Activated CD8-positive, alpha-beta T cell treated with anti-CD3 and anti-CD28 coated beads, Interleukin-2, amount 10 ng/mL, durations not matched to agents 7 days and 5 days (primary cell): ENCODE results near the gene FSTL1. TPM values are rescaled to one million over a fixed set of nuclear protein-coding genes. Genes with fewer than 3 reads are reported as not detected.

Experiments
- ATAC-seq: fragments of 150-1000 bp; cut with Tn5 transposase; one replicate; pipeline ENCODE4 v1.10.0; 2021; ENCODE audit warnings: moderate library complexity
- CTCF ChIA-PET: fragments of 350-600 bp; sonication (Branson Sonifier 250); formaldehyde crosslinking; loops from one replicate; lab custom pipeline; 2021; ENCODE audit warnings: antibody characterized with exemption; lab: Charles Lee
- POLR2A ChIA-PET: fragments of 350-600 bp; sonication (Branson Sonifier 250); formaldehyde crosslinking; loops from one replicate; lab custom pipeline; 2021; ENCODE audit warnings: antibody characterized with exemption; lab: Charles Lee
- DNase-seq: peaks from one replicate; pipeline ENCODE4 v3.0.0-alpha.2; 2020
- H3K27ac Mint-ChIP-seq: one replicate; pipeline ENCODE4 v1.8.0; 2021; ENCODE audit warnings: mild to moderate bottlenecking, mixed read lengths
- H3K27me3 Mint-ChIP-seq: one replicate; pipeline ENCODE4 v1.8.0; 2021; ENCODE audit warnings: low read depth, mixed read lengths
- H3K36me3 Mint-ChIP-seq: one replicate; pipeline ENCODE4 v1.8.0; 2021; ENCODE audit warnings: low read depth, mixed read lengths
- H3K4me1 Mint-ChIP-seq: one replicate; pipeline ENCODE4 v1.8.0; 2021; ENCODE audit warnings: low read depth, mixed read lengths
- H3K4me3 Mint-ChIP-seq: one replicate; pipeline ENCODE4 v1.8.0; 2021; ENCODE audit warnings: mild to moderate bottlenecking, mixed read lengths
- H3K9me3 Mint-ChIP-seq: one replicate; pipeline ENCODE4 v1.8.0; 2022; ENCODE audit warnings: mixed read lengths; ENCODE audit not compliant: insufficient read depth
- total RNA-seq, 2 experiments: library from RNA; stranded (reverse); gene quantifications; one replicate each; pipeline ENCODE4 v1.2.3, GENCODE V29; 2021

Gene FSTL1
- total RNA-seq, 2 experiments from 2014 or later, result 0.37 to 0.50 TPM

DNA sequence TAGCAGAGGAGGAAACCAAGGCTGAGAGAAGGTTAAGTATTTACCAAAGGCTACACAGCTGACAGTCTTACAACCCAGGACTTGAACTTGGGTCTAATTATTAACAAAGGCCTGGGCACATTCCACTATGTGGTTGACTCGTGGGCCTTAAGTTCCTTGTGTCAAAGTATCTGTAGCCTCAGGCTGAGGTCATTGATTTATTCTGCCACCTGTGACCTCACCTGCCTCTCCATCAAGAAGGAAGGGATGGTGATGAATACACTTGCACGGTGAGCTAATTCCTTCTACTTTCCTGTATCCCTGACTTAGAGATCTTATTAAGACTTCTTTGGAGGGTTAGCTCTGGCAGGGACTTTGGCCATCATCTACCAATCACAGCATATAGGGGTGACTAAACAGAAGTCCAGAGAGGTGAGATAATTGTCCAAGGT, 81.7 kb downstream of the FSTL1 start:
- Mint-ChIP-seq H3K27me3 (peaks cover 31% of the 10 kb centered on the region), H3K4me3 (no peak overlapping the region), H3K4me1 (no peaks in the 10 kb centered on the region), H3K9me3 (no peaks in the 10 kb centered on the region), H3K27ac (no peak overlapping the region), H3K36me3 (no peaks in the 10 kb centered on the region)
- DNase-seq, result no peak
- ATAC-seq, result no peak
- ChIA-PET CTCF (interaction anchor here (1.0 kb wide), 1 partner anchor 36 kb away, joined by 3 read pairs; no protein-coding TSS in a partner anchor), POLR2A (no interaction called here)

DNA sequence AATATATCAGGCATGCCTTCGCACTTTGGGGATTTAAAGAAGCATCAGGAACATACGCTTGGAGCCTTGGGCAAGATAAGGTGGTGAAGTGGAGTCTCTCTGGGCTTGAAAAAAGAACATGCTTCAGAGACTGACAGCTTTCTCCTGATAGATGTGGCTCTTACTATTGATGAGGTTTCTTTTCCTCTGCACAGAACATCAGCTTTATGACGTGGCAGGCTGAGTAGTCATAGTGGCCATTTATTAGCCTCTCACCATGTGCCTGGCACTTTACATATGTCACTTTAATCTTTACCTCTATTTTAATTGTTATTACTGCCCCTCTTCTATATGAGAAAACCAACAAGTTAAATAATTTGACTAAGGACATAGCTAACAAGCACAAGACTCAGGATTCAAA, 82.6 kb downstream of the FSTL1 start:
- POLR2A ChIA-PET, result no interaction called here
- Mint-ChIP-seq H3K27me3 (peaks cover 31% of the 10 kb centered on the region), H3K4me3 (no peak overlapping the region), H3K27ac (no peak overlapping the region), H3K36me3 (no peaks in the 10 kb centered on the region), H3K9me3 (no peaks in the 10 kb centered on the region), H3K4me1 (no peaks in the 10 kb centered on the region)
- CTCF ChIA-PET, result interaction anchor here (0.6 to 1.0 kb wide), 2 partner anchors 9 to 35 kb away, joined by 3 read pairs; no protein-coding TSS in a partner anchor
- DNase-seq (no peak), ATAC-seq (no peak)

DNA sequence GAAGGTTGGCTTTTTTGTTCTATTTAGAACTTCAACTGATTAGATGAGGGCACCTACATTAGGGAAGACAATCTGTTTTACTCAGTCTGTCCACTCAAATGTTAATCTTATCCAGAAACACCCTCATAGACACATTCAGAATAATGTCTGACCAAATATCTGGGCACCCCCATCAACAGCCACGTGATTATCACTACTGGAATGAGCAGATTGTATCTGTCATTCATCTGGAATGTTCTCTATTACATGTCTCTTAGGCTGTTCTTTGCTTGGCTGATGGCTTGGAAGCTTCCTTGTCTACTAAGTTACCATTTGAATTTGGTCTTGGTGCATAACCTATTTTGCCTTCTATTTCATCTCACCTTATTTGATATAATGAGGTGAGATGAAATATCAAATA, 86.0 kb downstream of the FSTL1 start:
- Mint-ChIP-seq H3K4me3 (no peak overlapping the region), H3K36me3 (no peaks in the 10 kb centered on the region), H3K9me3 (no peaks in the 10 kb centered on the region), H3K27me3 (peaks cover 25% of the 10 kb centered on the region), H3K27ac (no peak overlapping the region), H3K4me1 (no peaks in the 10 kb centered on the region)
- CTCF ChIA-PET, result no interaction called here
- POLR2A ChIA-PET, result no interaction called here
- DNase-seq, result no peak
- ATAC-seq, result no peak

DNA sequence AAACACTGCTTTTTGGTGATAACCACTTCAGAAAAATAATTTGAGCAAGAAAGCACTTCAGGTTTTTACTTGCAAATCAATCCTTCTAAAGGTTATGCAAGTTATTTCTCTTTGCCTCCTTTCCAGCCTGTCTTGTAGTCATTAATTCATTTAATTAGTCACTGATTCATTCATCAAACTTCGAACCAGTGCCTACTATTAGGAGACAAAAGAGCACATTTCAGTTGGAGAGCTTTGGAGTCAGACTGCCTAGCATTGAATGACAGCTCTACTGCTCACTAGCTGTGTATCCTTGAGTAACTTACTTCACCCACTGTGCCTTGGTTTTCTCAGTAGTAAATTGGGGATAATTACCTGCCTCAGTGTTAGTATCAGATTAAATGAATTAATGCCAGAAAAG, 86.7 kb downstream of the FSTL1 start:
- no peak for DNase-seq
- H3K4me3 Mint-ChIP-seq, result no peak overlapping the region
- H3K36me3 Mint-ChIP-seq, result no peaks in the 10 kb centered on the region
- H3K27ac Mint-ChIP-seq, result no peak overlapping the region
- ATAC-seq, result no peak
- POLR2A ChIA-PET, result no interaction called here
- CTCF ChIA-PET, result interaction anchor here (1.3 to 1.7 kb wide), 2 partner anchors 10 to 53 kb away, joined by 3 to 6 read pairs; no protein-coding TSS in a partner anchor
- peaks cover 25% of the 10 kb centered on the region for H3K27me3 Mint-ChIP-seq
- H3K9me3 Mint-ChIP-seq, result no peaks in the 10 kb centered on the region
- H3K4me1 Mint-ChIP-seq, result no peaks in the 10 kb centered on the region

DNA sequence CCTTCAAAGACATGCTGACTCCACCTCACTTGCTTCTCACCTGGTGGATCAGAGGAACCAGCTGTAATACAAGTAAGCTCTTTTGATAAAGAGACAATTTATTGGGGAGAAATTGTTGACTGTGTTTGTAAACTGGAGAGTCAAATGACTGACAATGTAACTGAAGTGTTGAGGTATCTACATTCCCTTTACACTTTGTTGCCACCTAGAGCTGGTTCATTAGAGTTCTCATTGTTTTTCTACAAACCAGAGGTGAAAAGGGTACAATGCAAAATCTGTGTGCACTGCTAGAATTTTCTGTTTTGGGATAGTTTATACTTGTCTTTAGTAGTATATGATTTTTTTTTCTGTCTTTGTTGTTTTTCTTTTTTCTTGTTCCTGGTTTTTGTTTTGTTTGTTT, 93.0 kb downstream of the FSTL1 start:
- Mint-ChIP-seq H3K4me3 (no peak overlapping the region), H3K36me3 (no peaks in the 10 kb centered on the region), H3K27me3 (peaks cover 38% of the 10 kb centered on the region), H3K27ac (no peak overlapping the region), H3K9me3 (no peaks in the 10 kb centered on the region), H3K4me1 (no peaks in the 10 kb centered on the region)
- ChIA-PET POLR2A (interaction anchor here (0.6 to 1.1 kb wide), 2 partner anchors 8 to 681 kb away, joined by 3 to 4 read pairs; partner anchors contain the start of genes COX17 and LRRC58), CTCF (interaction anchor here (1.0 to 1.4 kb wide), 5 partner anchors 10 to 118 kb away, joined by 3 to 4 read pairs (median 3); no protein-coding TSS in a partner anchor)
- no peak for DNase-seq
- ATAC-seq, result no peak

DNA sequence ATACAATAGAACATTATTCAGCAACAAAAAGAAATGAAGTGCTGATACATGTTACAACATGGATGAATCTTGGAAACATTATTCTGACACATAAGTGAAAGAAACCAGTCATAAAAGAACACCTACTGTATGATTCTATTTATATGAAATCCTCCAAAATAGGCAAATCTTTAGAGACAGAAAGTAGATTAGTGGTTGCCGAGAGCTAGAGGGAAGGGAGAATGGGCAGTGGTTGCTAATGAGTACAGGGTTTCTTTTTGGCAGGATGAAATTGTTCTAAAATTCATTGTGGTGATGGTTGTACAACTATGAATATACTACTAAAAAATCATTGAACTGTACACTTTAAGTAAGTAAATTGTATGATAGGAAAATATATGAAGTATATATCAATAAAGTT, 95.3 kb downstream of the FSTL1 start:
- Mint-ChIP-seq H3K36me3 (no peaks in the 10 kb centered on the region), H3K9me3 (no peaks in the 10 kb centered on the region), H3K27me3 (peaks cover 44% of the 10 kb centered on the region), H3K4me1 (no peaks in the 10 kb centered on the region), H3K4me3 (no peak overlapping the region), H3K27ac (no peak overlapping the region)
- no peak for DNase-seq
- POLR2A ChIA-PET, result no interaction called here
- no peak for ATAC-seq
- CTCF ChIA-PET, result no interaction called here

DNA sequence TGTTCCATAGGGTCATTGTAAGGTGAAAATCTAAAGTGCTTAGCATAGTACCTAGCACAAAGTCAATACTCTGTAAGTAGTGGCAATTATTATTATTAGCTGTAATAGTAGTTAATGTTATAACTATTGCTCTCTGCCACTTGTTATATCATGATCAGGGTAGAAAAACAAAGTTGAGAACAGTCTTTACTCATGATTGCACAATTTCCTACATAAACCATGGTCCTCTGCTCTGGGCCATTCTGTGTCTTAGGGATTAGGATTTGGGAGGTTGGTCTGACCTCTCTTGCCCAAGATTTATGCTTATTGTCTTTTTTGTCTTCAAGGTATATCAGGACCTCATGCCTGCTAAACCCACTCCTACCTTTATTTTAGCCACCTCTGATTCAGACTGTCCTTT, 97.3 kb downstream of the FSTL1 start:
- no peak overlapping the region for H3K4me3 Mint-ChIP-seq
- ChIA-PET CTCF (interaction anchor here (0.9 kb wide), 1 partner anchor 64 kb away, joined by 4 read pairs; no protein-coding TSS in a partner anchor), POLR2A (no interaction called here)
- H3K27ac Mint-ChIP-seq, result no peak overlapping the region
- no peaks in the 10 kb centered on the region for H3K9me3 Mint-ChIP-seq
- DNase-seq, result no peak
- H3K27me3 Mint-ChIP-seq, result peaks cover 44% of the 10 kb centered on the region
- ATAC-seq, result no peak
- H3K4me1 Mint-ChIP-seq, result peaks cover 8% of the 10 kb centered on the region
- H3K36me3 Mint-ChIP-seq, result no peaks in the 10 kb centered on the region

DNA sequence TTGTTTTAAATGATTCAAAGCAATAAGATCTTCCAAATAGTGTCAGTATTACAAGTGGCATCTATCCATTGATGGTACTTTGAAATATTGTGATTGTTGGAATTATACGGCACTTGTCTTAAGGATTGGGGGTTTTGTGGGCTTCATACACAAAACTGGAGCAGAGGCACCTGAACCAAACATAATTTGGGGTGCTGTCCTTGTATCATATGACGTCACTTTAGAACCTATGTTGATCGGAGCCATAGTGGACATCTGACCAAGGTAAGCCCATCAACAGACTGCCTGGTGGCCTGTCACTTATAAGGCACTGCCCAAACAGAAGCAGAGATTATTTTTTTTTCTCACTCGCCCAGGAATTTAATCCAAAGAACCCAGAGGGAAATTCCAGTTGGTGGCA, 98.8 kb downstream of the FSTL1 start:
- Mint-ChIP-seq H3K9me3 (no peaks in the 10 kb centered on the region), H3K4me3 (no peak overlapping the region), H3K27me3 (peaks cover 40% of the 10 kb centered on the region), H3K4me1 (peaks cover 18% of the 10 kb centered on the region), H3K36me3 (peaks cover 11% of the 10 kb centered on the region), H3K27ac (no peak overlapping the region)
- DNase-seq (no peak), ATAC-seq (no peak)
- CTCF ChIA-PET, result interaction anchor here (1.7 kb wide), 1 partner anchor 108 kb away, joined by 8 read pairs; no protein-coding TSS in a partner anchor
- POLR2A ChIA-PET, result no interaction called here

DNA sequence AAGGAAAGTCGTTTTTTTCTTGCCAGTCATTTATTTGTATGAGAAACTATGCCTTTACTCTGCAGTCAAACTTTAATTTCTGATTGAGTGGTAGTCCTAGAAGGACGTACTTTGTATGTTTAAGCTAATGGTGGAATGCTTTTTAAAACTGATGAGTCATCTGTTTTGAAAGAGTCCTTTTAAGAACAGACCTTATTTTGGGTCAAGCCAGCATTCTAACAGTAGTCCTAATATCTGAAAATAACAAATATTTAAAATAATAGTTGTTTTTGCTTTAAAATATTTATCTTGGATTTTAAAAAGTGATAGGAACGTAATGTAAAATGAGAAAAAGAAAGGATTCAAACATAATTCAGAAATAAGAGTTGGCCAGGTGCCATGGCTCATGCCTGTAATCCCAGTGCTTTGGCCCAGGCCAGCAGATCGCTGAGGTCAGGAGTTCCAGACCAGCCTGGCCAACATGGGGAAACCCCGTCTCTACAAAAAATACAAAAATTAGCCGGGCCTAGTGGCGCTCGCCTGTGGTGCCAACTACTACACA, 100.3 kb downstream of the FSTL1 start:
- POLR2A ChIA-PET, result interaction anchor here (1.5 kb wide), 1 partner anchor 111 kb away, joined by 3 read pairs; no protein-coding TSS in a partner anchor
- Mint-ChIP-seq H3K27ac (no peak overlapping the region), H3K4me1 (peaks cover 33% of the 10 kb centered on the region), H3K9me3 (no peaks in the 10 kb centered on the region), H3K36me3 (peaks cover 27% of the 10 kb centered on the region), H3K4me3 (no peak overlapping the region), H3K27me3 (peaks cover 27% of the 10 kb centered on the region)
- DNase-seq (no peak), ATAC-seq (no peak)
- CTCF ChIA-PET, result interaction anchor here (4.3 kb wide), 1 partner anchor 67 kb away, joined by 35 read pairs; no protein-coding TSS in a partner anchor

DNA sequence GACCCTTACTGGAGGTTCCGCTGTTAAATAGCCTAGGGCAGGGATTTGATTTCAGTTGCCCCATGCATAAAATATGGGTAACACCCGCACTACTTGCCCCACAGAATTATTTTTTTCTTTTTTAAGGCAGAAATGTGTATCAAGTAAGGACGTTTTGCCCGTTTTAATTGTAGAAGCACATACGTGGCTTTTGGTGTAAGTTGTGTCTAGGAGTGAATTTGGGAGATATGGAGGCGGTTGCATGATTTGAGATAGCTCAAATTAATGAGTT, 101.0 kb downstream of the FSTL1 start:
- Mint-ChIP-seq H3K36me3 (peaks cover 33% of the 10 kb centered on the region), H3K27ac (peak overlapping the region; percentile 89), H3K27me3 (peaks cover 20% of the 10 kb centered on the region), H3K4me3 (peak overlapping the region; percentile 89), H3K4me1 (peaks cover 39% of the 10 kb centered on the region), H3K9me3 (no peaks in the 10 kb centered on the region)
- no peak for DNase-seq
- CTCF ChIA-PET, result interaction anchor here (1.1 to 4.3 kb wide), 3 partner anchors 17 to 68 kb away, joined by 3 to 35 read pairs (median 5); no protein-coding TSS in a partner anchor
- no peak for ATAC-seq
- POLR2A ChIA-PET, result interaction anchor here (0.6 to 2.0 kb wide), 7 partner anchors 8 to 793 kb away, joined by 3 to 22 read pairs (median 5); partner anchors contain the start of genes GSK3B and NDUFB4

DNA sequence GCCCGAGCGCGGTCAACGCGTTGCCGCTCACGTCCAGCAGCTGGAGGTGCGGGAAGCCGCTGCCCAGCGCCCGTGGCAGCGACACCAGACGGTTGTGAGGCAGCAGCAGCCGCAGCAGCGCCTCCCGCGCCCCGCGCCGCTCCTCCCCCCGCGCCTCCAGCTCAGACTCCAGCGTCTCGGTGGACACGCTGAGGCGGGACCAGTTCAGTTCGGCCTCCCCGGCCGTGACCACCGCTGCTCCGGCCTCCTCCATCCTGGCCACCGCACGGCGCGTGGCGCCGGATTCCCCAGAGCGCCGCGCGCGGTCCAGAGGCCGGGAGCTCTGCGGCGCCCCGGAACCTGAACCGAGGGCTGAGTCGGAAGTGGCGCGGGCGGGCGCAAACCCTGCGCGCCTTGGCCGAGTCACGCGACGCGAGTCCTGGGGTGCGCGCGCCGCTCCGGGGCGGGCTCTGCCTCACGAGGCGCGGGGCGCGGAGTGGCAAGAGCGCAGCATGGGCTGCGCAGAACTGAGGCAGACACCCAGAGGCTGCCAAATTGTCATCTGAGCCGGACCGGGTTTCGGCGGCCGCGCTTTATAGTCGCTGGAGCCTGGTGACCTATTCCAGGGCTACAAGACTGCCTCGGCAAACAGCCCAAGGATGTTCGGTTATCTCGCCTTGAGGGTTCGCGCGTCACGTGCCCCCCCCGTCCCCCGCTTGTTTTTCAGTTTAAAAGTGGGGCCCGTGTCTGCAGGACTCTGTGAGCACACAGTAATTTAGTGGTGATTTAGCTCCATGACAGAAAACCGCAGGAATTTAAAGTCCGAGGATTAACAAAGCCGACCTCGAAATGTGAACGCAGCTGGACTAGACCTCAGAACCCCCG, 101.6 kb downstream of the FSTL1 start, which contains the start of gene LRRC58:
LRRC58 (minus strand) TSS at position 364 of the 864 bp plus-strand sequence; CDS start at position 253, 111 bp downstream.
- Mint-ChIP-seq H3K4me1 (peaks cover 45% of the 10 kb centered on the region), H3K9me3 (no peaks in the 10 kb centered on the region), H3K27ac (peak within 1 kb of the TSS; percentile 89), H3K36me3 (peaks cover 34% of the 10 kb centered on the region), H3K4me3 (peak within 1 kb of the TSS; percentile 89), H3K27me3 (peaks cover 19% of the 10 kb centered on the region)
- DNase-seq (peak; percentile 90), ATAC-seq (peak; percentile 91)
- ChIA-PET POLR2A (interaction anchor here (0.6 to 2.0 kb wide), 18 partner anchors 8 to 1110 kb away, joined by 3 to 22 read pairs (median 4); partner anchors contain the start of genes GSK3B and NDUFB4), CTCF (interaction anchor here (1.1 to 4.3 kb wide), 8 partner anchors 12 to 253 kb away, joined by 3 to 35 read pairs (median 5); no protein-coding TSS in a partner anchor)
